NCI-H226 (cell line): ENCODE results near the gene SERPINB13.
"Not testable (repeated sequence)": the region's sequence is repeated elsewhere in the genome, so short reads cannot be mapped to it uniquely, and the experiment has no call there.

Experiments
- DNase-seq: peaks from one replicate; pipeline ENCODE4 v3.0.0-alpha.2; 2015

SERPINB13 gene

GRCh38 chr18:63590966-63591695 lies 4.0 kb downstream of the SERPINB13 start:
- no peak for DNase-seq

GRCh38 chr18:63591725-63592124 lies 4.6 kb downstream of the SERPINB13 start:
- DNase-seq: peak; percentile 21

- DNase-seq: no peak
These were observed 5.3 kb downstream of the SERPINB13 start for GRCh38 chr18:63592471-63592870.

- DNase-seq: no peak
These were observed 9.8 kb downstream of the SERPINB13 start for GRCh38 chr18:63596964-63597363.

- no peak for DNase-seq
These were observed 16.2 kb downstream of the SERPINB13 start for GRCh38 chr18:63603355-63603754.

GRCh38 chr18:63603772-63604171 lies 16.6 kb downstream of the SERPINB13 start:
- DNase-seq: peak; percentile 39

GRCh38 chr18:63604791-63605567 lies 17.8 kb downstream of the SERPINB13 start:
- peak; percentile 26 for DNase-seq

- no peak for DNase-seq
These were observed 19.4 kb downstream of the SERPINB13 start for GRCh38 chr18:63606526-63606925.

- no peak for DNase-seq
These were observed 26.3 kb downstream of the SERPINB13 start for GRCh38 chr18:63613420-63613819.

- DNase-seq: no peak
These were observed 30.1 kb downstream of the SERPINB13 start for GRCh38 chr18:63617049-63617914.

- no peak for DNase-seq
These were observed 30.7 kb downstream of the SERPINB13 start for GRCh38 chr18:63617915-63618234.

GRCh38 chr18:63619661-63620060 lies 32.5 kb downstream of the SERPINB13 start:
- no peak for DNase-seq

GRCh38 chr18:63624863-63625262 lies 37.7 kb downstream of the SERPINB13 start:
- DNase-seq: no peak

- DNase-seq: no peak
These were observed 39.3 kb downstream of the SERPINB13 start for GRCh38 chr18:63626431-63626830.

GRCh38 chr18:63627819-63628218 lies 40.7 kb downstream of the SERPINB13 start:
- no peak for DNase-seq

- no peak for DNase-seq
These were observed 50.6 kb downstream of the SERPINB13 start for GRCh38 chr18:63637703-63638102.

GRCh38 chr18:63641157-63641680 lies 54.1 kb downstream of the SERPINB13 start:
- DNase-seq: not testable (repeated sequence)

GRCh38 chr18:63642668-63643356 lies 55.7 kb downstream of the SERPINB13 start:
- DNase-seq: not testable (repeated sequence)

GRCh38 chr18:63644142-63644541 lies 57.0 kb downstream of the SERPINB13 start, which contains the start of gene SERPINB4:
Gene SERPINB4, minus strand, starts transcription at chr18:63644256. Its CDS starts 679 bp downstream, at chr18:63643577.
- DNase-seq: not testable (repeated sequence)

- not testable (repeated sequence) for DNase-seq
These were observed 57.6 kb downstream of the SERPINB13 start for GRCh38 chr18:63644694-63645093.

GRCh38 chr18:63646936-63647335 lies 59.8 kb downstream of the SERPINB13 start:
- no peak for DNase-seq

GRCh38 chr18:63648241-63648640 lies 61.1 kb downstream of the SERPINB13 start:
- no peak for DNase-seq
